ENCODE measurements around the gene SYCN. TPM values are rescaled to one million over a fixed set of nuclear protein-coding genes. Genes with fewer than 3 reads are reported as not detected.
A peak's percentile ranks its signal among the peaks of the same experiment; 100 is the strongest.

Gene SYCN
- total RNA-seq, 2 experiments from 2014 or later = not detected

DNA sequence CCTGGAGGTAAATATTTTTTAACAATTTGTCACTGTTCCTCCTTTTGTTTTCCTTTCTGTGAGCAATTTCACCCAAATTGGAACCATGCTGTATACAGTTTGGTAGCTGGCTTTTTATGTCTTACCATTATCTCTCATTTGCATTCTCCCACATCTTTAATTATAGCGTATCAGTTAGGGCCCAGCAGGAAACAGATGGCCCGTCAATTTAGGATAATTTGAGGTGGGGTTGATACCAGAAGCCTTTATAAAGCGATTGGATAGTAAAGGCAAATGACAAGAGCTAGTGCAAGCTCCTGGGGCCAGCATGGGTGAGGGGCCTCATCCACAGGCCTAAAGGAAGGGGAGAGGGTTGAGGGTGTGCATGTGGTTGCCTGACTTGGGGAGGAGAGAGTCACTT, 48.4 kb upstream of the SYCN start:
- H3K9me2 ChIP-seq (ENCODE audit: insufficient read depth, low read length) = no peaks in the 10 kb centered on the region
- ChIA-PET CTCF (ENCODE audit: unreplicated experiment) (no interaction called here), POLR2A (no interaction called here)
- H3K27ac ChIP-seq (ENCODE audit: low read depth, low read length, poor library complexity, severe bottlenecking) = no peak overlapping the region
- H3K79me2 ChIP-seq (ENCODE audit: insufficient read depth, low read depth, low read length) = no peaks in the 10 kb centered on the region
- DNase-seq (ENCODE audit: low spot score) = no peak
- TF ChIP-seq EZH2phosphoT487 (IDR thresholded peaks at IDR 0.05; ENCODE audit: borderline replicate concordance, low read depth, low read length) = no peak
- TF ChIP-seq, protein P1, sequence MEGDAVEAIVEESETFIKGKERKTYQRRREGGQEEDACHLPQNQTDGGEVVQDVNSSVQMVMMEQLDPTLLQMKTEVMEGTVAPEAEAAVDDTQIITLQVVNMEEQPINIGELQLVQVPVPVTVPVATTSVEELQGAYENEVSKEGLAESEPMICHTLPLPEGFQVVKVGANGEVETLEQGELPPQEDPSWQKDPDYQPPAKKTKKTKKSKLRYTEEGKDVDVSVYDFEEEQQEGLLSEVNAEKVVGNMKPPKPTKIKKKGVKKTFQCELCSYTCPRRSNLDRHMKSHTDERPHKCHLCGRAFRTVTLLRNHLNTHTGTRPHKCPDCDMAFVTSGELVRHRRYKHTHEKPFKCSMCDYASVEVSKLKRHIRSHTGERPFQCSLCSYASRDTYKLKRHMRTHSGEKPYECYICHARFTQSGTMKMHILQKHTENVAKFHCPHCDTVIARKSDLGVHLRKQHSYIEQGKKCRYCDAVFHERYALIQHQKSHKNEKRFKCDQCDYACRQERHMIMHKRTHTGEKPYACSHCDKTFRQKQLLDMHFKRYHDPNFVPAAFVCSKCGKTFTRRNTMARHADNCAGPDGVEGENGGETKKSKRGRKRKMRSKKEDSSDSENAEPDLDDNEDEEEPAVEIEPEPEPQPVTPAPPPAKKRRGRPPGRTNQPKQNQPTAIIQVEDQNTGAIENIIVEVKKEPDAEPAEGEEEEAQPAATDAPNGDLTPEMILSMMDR (conservative IDR thresholded peaks at IDR 0.05; ENCODE audit: low read length) = no peak
- no peaks in the 10 kb centered on the region for H3K9me3 ChIP-seq (ENCODE audit: low read length)
- H2AFZ ChIP-seq (ENCODE audit: low read length) = no peak overlapping the region
- H4K20me1 ChIP-seq (ENCODE audit: insufficient read depth, low read length) = no peaks in the 10 kb centered on the region
- intact Hi-C loops (cut with micrococcal nuclease; ENCODE audit: unreplicated experiment) = no loop called here
- H3K4me3 ChIP-seq (ENCODE audit: low read depth, low read length, poor library complexity, severe bottlenecking) = no peak overlapping the region
- no TSS peak for BruUV-seq (replicated peaks)
- no peaks in the 10 kb centered on the region for H3K36me3 ChIP-seq (ENCODE audit: insufficient read depth, low read length)
- no peaks in the 10 kb centered on the region for H3K4me1 ChIP-seq (ENCODE audit: insufficient read depth, low read length, poor library complexity, severe bottlenecking)
- no peak overlapping the region for H3K4me2 ChIP-seq (ENCODE audit: low read length)

DNA sequence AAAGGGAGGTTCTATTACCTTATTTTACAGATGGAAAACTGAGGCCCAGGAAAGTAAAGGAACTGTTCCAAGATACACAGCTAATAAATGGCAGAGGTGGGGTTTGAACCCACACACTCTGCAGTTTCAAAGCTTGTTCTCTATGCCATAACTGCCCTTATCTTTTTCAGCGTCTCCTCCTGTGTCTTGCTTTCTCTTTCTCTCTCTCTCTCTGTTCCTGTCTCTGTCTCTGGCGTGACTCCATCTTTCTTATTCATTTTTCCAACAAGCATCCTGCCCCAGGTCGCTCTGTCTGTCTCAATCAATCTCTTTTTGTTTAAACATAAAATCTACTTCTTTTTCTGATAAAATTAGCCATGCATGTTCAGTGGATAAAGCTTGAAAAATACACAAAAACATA, 47.8 kb upstream of the SYCN start:
- no peaks in the 10 kb centered on the region for H3K9me2 ChIP-seq (ENCODE audit: insufficient read depth, low read length)
- peak overlapping the region; percentile 23; the same call in 1 of the 2 replicates for H2AFZ ChIP-seq (ENCODE audit: low read length)
- no peaks in the 10 kb centered on the region for H3K9me3 ChIP-seq (ENCODE audit: low read length)
- POLR2A ChIA-PET = interaction anchor here (0.6 kb wide), 1 partner anchor 277 kb away, joined by 4 read pairs; no protein-coding TSS in a partner anchor
- no peaks in the 10 kb centered on the region for H3K4me1 ChIP-seq (ENCODE audit: insufficient read depth, low read length, poor library complexity, severe bottlenecking)
- no peak overlapping the region for H3K4me3 ChIP-seq (ENCODE audit: low read depth, low read length, poor library complexity, severe bottlenecking)
- no peak overlapping the region for H3K27ac ChIP-seq (ENCODE audit: low read depth, low read length, poor library complexity, severe bottlenecking)
- no peak overlapping the region for H3K4me2 ChIP-seq (ENCODE audit: low read length)
- no TSS peak for BruUV-seq (replicated peaks)
- no peak for DNase-seq (ENCODE audit: low spot score)
- no peaks in the 10 kb centered on the region for H4K20me1 ChIP-seq (ENCODE audit: insufficient read depth, low read length)
- no peaks in the 10 kb centered on the region for H3K79me2 ChIP-seq (ENCODE audit: insufficient read depth, low read depth, low read length)
- intact Hi-C loops (cut with micrococcal nuclease; ENCODE audit: unreplicated experiment) = no loop called here
- TF ChIP-seq, protein P1 (conservative IDR thresholded peaks at IDR 0.05; ENCODE audit: low read length) = no peak
- no peak for TF ChIP-seq EZH2phosphoT487 (IDR thresholded peaks at IDR 0.05; ENCODE audit: borderline replicate concordance, low read depth, low read length)
- no peaks in the 10 kb centered on the region for H3K36me3 ChIP-seq (ENCODE audit: insufficient read depth, low read length)
- CTCF ChIA-PET (ENCODE audit: unreplicated experiment) = no interaction called here

DNA sequence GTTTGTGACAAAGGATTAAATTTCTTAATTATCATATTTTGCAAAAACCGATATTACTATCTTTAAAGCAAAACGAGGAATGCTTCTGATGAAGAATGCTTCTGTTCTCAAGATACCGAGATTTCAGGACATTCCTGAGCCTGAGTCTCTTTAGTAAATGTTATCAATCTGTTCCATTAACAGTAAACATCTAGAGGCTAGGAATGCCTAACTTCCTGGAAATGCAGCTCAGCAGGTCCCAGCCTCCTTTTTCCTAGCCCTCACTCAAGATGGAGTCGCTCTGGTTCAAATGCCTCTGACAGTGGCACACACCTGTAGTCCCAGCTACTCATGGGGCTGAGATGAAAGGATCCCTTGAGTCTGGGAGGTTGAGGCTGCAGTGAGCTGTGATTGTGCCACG, 47.0 kb upstream of the SYCN start:
- intact Hi-C loops (cut with micrococcal nuclease; ENCODE audit: unreplicated experiment) = no loop called here
- ChIA-PET POLR2A (interaction anchor here (1.7 kb wide), 1 partner anchor 11 kb away, joined by 4 read pairs; no protein-coding TSS in a partner anchor), CTCF (ENCODE audit: unreplicated experiment) (no interaction called here)
- no TSS peak for BruUV-seq (replicated peaks)
- Histone ChIP-seq H3K27ac (ENCODE audit: low read depth, low read length, poor library complexity, severe bottlenecking) (no peak overlapping the region), H3K79me2 (ENCODE audit: insufficient read depth, low read depth, low read length) (no peaks in the 10 kb centered on the region), H2AFZ (ENCODE audit: low read length) (no peak overlapping the region), H3K4me3 (ENCODE audit: low read depth, low read length, poor library complexity, severe bottlenecking) (no peak overlapping the region), H3K4me1 (ENCODE audit: insufficient read depth, low read length, poor library complexity, severe bottlenecking) (no peaks in the 10 kb centered on the region), H3K4me2 (ENCODE audit: low read length) (no peak overlapping the region), H4K20me1 (ENCODE audit: insufficient read depth, low read length) (no peaks in the 10 kb centered on the region), H3K9me3 (ENCODE audit: low read length) (no peaks in the 10 kb centered on the region), H3K36me3 (ENCODE audit: insufficient read depth, low read length) (no peaks in the 10 kb centered on the region), H3K9me2 (ENCODE audit: insufficient read depth, low read length) (no peaks in the 10 kb centered on the region)
- TF ChIP-seq EZH2phosphoT487 (IDR thresholded peaks at IDR 0.05; ENCODE audit: borderline replicate concordance, low read depth, low read length) = no peak
- TF ChIP-seq, protein P1 (conservative IDR thresholded peaks at IDR 0.05; ENCODE audit: low read length) = no peak
- no peak for DNase-seq (ENCODE audit: low spot score)

Measured in OCI-LY7 (cell line).